Left ventricle myocardium inferior (tissue), 1 donor: ENCODE measurements around the gene LAMC3. TPM values are rescaled to one million over a fixed set of nuclear protein-coding genes. Genes with fewer than 3 reads are reported as not detected.
A peak's percentile ranks its signal among the peaks of the same experiment; 100 is the strongest.

ENCODE experiments used
- DNase-seq: peaks from one replicate; pipeline ENCODE4 v3.0.0-alpha.2; 2020
- H3K27ac ChIP-seq: fragments of 200-600 bp; replicated peaks from 2 replicates; pipeline ENCODE4 v1.8.0; 2021
- H3K27me3 ChIP-seq: fragments of 200-600 bp; 2 replicates; pipeline ENCODE4 v1.8.0; 2021; ENCODE audit warnings: low read depth
- H3K36me3 ChIP-seq: fragments of 200-600 bp; 2 replicates; pipeline ENCODE4 v1.8.0; 2021
- H3K4me1 ChIP-seq: fragments of 200-600 bp; 2 replicates; pipeline ENCODE4 v1.8.0; 2021
- H3K4me3 ChIP-seq: fragments of 200-600 bp; 2 replicates; pipeline ENCODE4 v1.8.0; 2021; ENCODE audit warnings: mild to moderate bottlenecking, moderate library complexity
- H3K9me3 ChIP-seq: fragments of 200-600 bp; replicated peaks from 2 replicates; pipeline ENCODE4 v1.8.0; 2021
- CTCF ChIP-seq: fragments of 200-600 bp; IDR thresholded peaks from 2 replicates; pipeline ENCODE4 v1.8.0; 2021; ENCODE audit warnings: antibody characterized with exemption, mild to moderate bottlenecking, borderline replicate concordance
- intact Hi-C: fragments of 100-400 bp; cut with micrococcal nuclease; formaldehyde crosslinking; loops from one replicate; pipeline ENCODE4 v1.11.0; 2022
- total RNA-seq: library from RNA; stranded (reverse); fragmentation: NEBNext Ultra II Directional; extraction: Animal tissue kit (Norgen Biotek cat#: 25700); gene quantifications from one replicate; pipeline ENCODE4 v1.2.1, GENCODE V29; 2021
- donor health status: DM: no; HTN: yes; CAD: no; lungs with severe emphysema.

LAMC3 gene
- total RNA-seq, 1 donor from 2014 or later: 0.66 TPM

- Histone ChIP-seq H3K9me3 (no peaks in the 10 kb centered on the region), H3K27me3 (no peaks in the 10 kb centered on the region), H3K4me1 (peaks cover 30% of the 10 kb centered on the region), H3K4me3 (no peak overlapping the region), H3K36me3 (peaks cover 32% of the 10 kb centered on the region), H3K27ac (no peak overlapping the region)
- no peak for TF ChIP-seq CTCF
- intact Hi-C loops: no loop called here
- DNase-seq: no peak
Observed at GRCh38 chr9:131121346-131121745, 112.4 kb downstream of the LAMC3 start.

- intact Hi-C loops: no loop called here
- Histone ChIP-seq H3K4me1 (peaks cover 36% of the 10 kb centered on the region), H3K9me3 (no peaks in the 10 kb centered on the region), H3K36me3 (peaks cover 34% of the 10 kb centered on the region), H3K27me3 (no peaks in the 10 kb centered on the region), H3K27ac (no peak overlapping the region), H3K4me3 (no peak overlapping the region)
- DNase-seq: no peak
- no peak for TF ChIP-seq CTCF
Observed at GRCh38 chr9:131122158-131122557, 113.2 kb downstream of the LAMC3 start.

- H3K4me1 ChIP-seq: peaks cover 33% of the 10 kb centered on the region
- no peaks in the 10 kb centered on the region for H3K27me3 ChIP-seq
- H3K4me3 ChIP-seq: peak overlapping the region; percentile 85
- H3K27ac ChIP-seq: peak overlapping the region; percentile 83
- no peak for DNase-seq
- no peaks in the 10 kb centered on the region for H3K9me3 ChIP-seq
- no peak for TF ChIP-seq CTCF
- H3K36me3 ChIP-seq: peaks cover 46% of the 10 kb centered on the region
- intact Hi-C loops: no loop called here
Observed at GRCh38 chr9:131125038-131125287, 116.0 kb downstream of the LAMC3 start.

GRCh38 chr9:131125288-131126058, 116.5 kb downstream of the LAMC3 start, which contains the start of gene NUP214:
Gene NUP214 (plus strand): TSS chr9:131125586. CDS start chr9:131125705, 119 bp downstream.
- Histone ChIP-seq H3K4me3 (peak within 1 kb of the TSS; percentile 85), H3K27me3 (no peaks in the 10 kb centered on the region), H3K4me1 (peaks cover 33% of the 10 kb centered on the region), H3K36me3 (peaks cover 46% of the 10 kb centered on the region), H3K27ac (peak within 1 kb of the TSS; percentile 83), H3K9me3 (no peaks in the 10 kb centered on the region)
- no peak for TF ChIP-seq CTCF
- peak; percentile 99 for DNase-seq
- intact Hi-C loops: no loop called here

- no peak for DNase-seq
- Histone ChIP-seq H3K27ac (peak overlapping the region; percentile 83), H3K9me3 (no peaks in the 10 kb centered on the region), H3K4me1 (peaks cover 33% of the 10 kb centered on the region), H3K36me3 (peaks cover 46% of the 10 kb centered on the region), H3K27me3 (no peaks in the 10 kb centered on the region), H3K4me3 (peak overlapping the region; percentile 85)
- intact Hi-C loops: no loop called here
- no peak for TF ChIP-seq CTCF
Observed at GRCh38 chr9:131126059-131126426, 117.1 kb downstream of the LAMC3 start.
